Ishikawa (cell line): ENCODE measurements around the gene UBE2QL1.

Experiments
- CEBPB ChIP-seq: IDR thresholded peaks from 2 replicates; pipeline ENCODE4 v1.6.1; 2012
- CREB1 ChIP-seq: IDR thresholded peaks from 2 replicates; pipeline ENCODE4 v1.6.1; 2012; ENCODE audit warnings: low read depth
- EGR1 ChIP-seq: IDR thresholded peaks from 2 replicates; pipeline ENCODE4 v1.6.1; 2012
- EP300 ChIP-seq: IDR thresholded peaks from 2 replicates; pipeline ENCODE4 v1.6.1; 2012; ENCODE audit warnings: borderline replicate concordance
- FOXM1 ChIP-seq: IDR thresholded peaks from 2 replicates; pipeline ENCODE4 v1.6.1; 2012; ENCODE audit warnings: low read depth, borderline replicate concordance
- NFIC ChIP-seq: IDR thresholded peaks from 2 replicates; pipeline ENCODE4 v1.6.1; 2012
- RAD21 ChIP-seq: IDR thresholded peaks from 2 replicates; pipeline ENCODE4 v1.6.1; 2012; ENCODE audit warnings: low read depth
- REST ChIP-seq: IDR thresholded peaks from 2 replicates; pipeline ENCODE4 v1.6.1; 2012; ENCODE audit warnings: low read depth, mild to moderate bottlenecking
- TAF1 ChIP-seq: IDR thresholded peaks from 2 replicates; pipeline ENCODE4 v1.6.1; 2012; ENCODE audit warnings: low read depth, mild to moderate bottlenecking
- TCF12 ChIP-seq: IDR thresholded peaks from 2 replicates; pipeline ENCODE4 v1.6.1; 2012; ENCODE audit warnings: low read depth
- TEAD4 ChIP-seq: IDR thresholded peaks from 2 replicates; pipeline ENCODE4 v1.6.1; 2012
- USF1 ChIP-seq: IDR thresholded peaks from 2 replicates; pipeline ENCODE4 v1.6.1; 2012
- YY1 ChIP-seq: IDR thresholded peaks from 2 replicates; pipeline ENCODE4 v1.6.1; 2012; ENCODE audit warnings: low read depth
- TF ChIP-seq, protein P1 (sequence below): IDR thresholded peaks from 2 replicates; pipeline ENCODE4 v1.6.1; 2012

DNA sequence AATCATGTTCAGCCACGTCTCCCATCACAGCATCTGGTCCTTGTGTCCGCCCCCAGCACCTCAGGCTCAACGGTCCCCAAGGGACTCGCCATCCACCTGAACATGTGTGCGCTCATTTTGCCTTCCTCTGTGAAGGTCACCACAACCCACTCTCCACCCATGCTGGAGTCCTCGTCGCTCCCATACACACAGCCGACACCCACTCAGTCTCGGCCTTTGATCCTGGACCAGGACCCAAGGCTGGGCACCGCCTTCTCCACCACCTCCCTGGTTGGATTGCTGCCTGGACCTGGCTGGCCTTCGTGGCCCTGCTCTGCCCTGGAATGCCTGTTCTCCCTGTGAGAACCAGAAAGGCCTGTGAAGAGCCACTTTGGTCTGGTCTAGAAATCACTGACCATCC lies 60.3 kb downstream of the UBE2QL1 start:
- TF ChIP-seq, protein P1, sequence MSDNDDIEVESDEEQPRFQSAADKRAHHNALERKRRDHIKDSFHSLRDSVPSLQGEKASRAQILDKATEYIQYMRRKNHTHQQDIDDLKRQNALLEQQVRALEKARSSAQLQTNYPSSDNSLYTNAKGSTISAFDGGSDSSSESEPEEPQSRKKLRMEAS = no peak
- TF ChIP-seq NFIC (no peak), CEBPB (no peak), TCF12 (no peak), USF1 (no peak), YY1 (no peak), REST (no peak), EP300 (no peak), TAF1 (no peak), RAD21 (no peak), TEAD4 (no peak), CREB1 (no peak), FOXM1 (no peak), EGR1 (no peak)
